Measurements from ENCODE around the gene RASSF1.
"Not testable (repeated sequence)": the region's sequence is repeated elsewhere in the genome, so short reads cannot be mapped to it uniquely, and the experiment has no call there.

Gene RASSF1

GRCh38 chr3:50323614-50324199 is 16.9 kb downstream of the RASSF1 start:
- DNase-seq (ENCODE audit: low read depth, low spot score), result no peak

DNA sequence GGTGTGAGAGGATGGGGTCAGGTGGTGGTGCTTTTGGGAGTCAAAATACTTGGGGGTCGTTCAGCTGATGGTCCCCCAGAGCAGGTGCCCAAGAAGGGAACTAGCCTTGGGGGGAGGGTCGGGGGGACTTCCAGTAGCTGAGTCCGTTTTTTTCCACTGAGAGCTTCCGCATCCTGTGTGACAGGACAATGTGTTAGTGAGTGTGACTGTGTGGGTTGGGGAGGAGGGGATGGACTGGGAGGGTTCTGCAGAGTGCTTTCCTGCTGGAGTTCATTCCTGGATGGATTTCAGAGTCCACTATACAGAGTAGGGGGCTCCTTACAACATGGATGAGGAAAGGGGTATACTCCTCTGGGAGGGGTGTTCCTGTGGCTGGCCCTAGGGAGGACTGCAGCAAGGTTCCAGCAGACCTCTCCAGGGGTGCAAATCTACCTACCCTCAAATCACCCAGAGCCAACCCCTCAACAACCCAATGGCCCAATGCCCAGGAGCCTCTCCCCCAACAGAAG is 17.5 kb downstream of the RASSF1 start:
- no peak for DNase-seq (ENCODE audit: low read depth, low spot score)

GRCh38 chr3:50322386-50323091 is 18.1 kb downstream of the RASSF1 start, which contains the start of gene HYAL2:
TSS of gene HYAL2 (minus strand) at chr3:50322745. CDS start at chr3:50320489, 2,256 bp downstream.
- DNase-seq (ENCODE audit: low read depth, low spot score), result no peak

GRCh38 chr3:50322115-50322385 is 18.6 kb downstream of the RASSF1 start:
- DNase-seq (ENCODE audit: low read depth, low spot score), result no peak

DNA sequence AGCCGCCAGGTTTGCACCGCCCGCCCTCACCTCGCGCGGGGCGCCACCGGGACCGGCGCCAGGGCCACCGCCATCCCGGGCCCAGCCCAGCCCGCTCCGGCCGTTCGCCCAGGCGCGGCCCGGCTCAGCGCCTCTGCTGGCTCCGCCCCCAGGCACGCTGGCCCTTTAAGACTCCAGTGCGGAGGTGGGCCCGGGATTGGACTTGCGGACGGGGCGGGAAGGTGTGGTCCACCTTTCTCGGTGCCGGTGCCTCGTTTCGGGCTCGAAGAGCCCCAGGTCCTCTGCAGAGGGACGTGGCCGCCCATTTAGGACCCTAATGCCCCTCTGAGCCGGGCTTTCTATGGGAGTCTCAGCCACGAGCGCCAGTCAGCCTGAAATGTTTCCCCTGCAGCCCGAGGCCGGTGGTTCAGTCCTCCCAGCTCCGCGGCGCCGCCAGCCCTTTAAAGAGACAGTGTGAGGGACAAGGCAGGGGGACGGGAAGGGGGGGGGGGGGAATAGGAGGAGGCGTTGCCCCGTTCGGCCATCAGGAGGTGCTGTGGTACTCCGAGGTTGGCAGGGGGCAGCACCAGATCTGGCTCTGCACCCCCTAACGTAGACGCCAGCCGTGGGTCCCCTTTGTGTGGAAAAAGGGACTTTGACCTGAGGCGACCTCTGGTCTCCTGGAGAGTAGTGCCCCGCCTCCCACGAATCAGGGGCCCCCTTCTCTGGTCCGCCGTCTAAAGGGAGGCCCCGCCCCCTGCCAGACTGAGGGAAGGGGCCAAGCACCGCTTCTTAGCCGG is 19.1 kb downstream of the RASSF1 start:
- peak; percentile 57 for DNase-seq (ENCODE audit: low read depth, low spot score)

- DNase-seq (ENCODE audit: low read depth, low spot score), result no peak
Observed at GRCh38 chr3:50320853-50321335, 19.7 kb downstream of the RASSF1 start.

DNA sequence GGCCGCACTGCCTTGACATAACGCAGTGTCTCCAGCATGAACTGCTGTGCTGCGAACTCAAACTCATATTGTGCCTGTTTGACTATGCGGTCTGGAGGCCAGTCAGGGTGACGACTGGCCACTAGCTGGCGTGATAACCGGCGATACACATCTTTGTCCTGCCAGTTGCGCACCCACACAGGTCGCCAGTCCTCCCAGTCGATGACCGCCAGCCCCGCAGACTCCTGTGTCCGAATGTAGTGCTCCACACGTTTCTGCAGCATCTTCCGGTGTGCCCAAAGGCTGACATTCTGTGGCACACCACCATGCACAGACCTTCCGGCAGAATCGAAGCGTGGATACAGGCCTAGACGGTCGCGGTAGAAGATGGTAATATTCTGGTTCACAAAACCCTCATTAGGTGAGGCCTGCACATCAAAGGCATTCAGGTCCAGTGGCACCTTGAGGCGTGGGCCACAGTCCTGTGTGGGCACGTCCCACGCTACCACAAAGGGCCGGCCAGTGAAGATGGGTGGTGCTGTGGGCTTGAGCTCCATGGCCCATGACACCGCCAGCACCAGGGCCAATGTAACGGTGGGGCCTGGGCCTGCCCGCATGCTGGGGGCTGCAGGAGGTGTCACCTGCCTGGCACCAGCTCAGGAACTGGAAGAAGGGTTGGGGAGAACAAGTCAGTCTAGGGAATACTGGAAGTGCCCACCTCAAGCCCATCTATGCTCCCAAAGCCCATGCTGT is 20.6 kb downstream of the RASSF1 start:
- DNase-seq (ENCODE audit: low read depth, low spot score), result no peak

DNA sequence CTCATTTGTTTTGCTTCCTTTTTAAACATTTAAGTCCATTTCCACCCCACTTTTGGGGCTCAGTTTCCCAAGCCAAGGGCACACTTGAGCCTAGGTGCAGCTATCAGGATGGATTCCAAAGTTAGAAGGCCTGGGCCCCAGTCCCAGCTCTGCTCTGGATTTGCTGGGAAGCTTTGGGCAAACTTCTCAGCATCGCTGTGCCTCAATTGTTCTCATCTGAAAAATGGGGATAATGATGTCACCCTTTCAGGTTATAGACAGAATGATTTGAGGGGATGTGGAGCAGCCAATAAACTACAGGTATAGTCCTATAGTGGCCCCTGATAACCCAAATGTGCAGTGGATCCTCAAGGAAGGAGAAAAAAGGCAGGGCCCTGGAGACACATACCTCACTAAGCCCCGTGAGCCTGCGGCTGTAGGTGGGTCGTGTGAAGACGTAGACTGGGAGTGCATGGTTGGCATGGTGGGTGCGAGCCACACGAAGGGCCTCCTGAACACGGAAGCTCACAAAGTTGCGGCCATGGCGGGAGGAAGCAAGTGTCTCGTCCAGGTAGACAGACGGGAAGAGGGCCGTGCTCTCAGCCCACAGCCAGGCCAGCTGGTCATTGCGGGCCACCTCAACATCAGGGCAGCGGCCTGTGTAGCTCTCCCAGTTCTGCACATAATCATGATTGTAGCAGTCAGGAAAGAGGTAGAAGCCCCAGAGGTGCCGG is 21.3 kb downstream of the RASSF1 start:
- no peak for DNase-seq (ENCODE audit: low read depth, low spot score)

- no peak for DNase-seq (ENCODE audit: low read depth, low spot score)
Observed at GRCh38 chr3:50318615-50319014, 22.0 kb downstream of the RASSF1 start.

- DNase-seq (ENCODE audit: low read depth, low spot score), result no peak
Observed at GRCh38 chr3:50318163-50318562, 22.5 kb downstream of the RASSF1 start.

GRCh38 chr3:50317300-50317699 is 23.3 kb downstream of the RASSF1 start:
- DNase-seq (ENCODE audit: low read depth, low spot score), result no peak

- peak; percentile 21 for DNase-seq (ENCODE audit: low read depth, low spot score)
Observed at GRCh38 chr3:50316657-50317242, 23.9 kb downstream of the RASSF1 start.

- no peak for DNase-seq (ENCODE audit: low read depth, low spot score)
Observed at GRCh38 chr3:50314816-50315215, 25.8 kb downstream of the RASSF1 start.

DNA sequence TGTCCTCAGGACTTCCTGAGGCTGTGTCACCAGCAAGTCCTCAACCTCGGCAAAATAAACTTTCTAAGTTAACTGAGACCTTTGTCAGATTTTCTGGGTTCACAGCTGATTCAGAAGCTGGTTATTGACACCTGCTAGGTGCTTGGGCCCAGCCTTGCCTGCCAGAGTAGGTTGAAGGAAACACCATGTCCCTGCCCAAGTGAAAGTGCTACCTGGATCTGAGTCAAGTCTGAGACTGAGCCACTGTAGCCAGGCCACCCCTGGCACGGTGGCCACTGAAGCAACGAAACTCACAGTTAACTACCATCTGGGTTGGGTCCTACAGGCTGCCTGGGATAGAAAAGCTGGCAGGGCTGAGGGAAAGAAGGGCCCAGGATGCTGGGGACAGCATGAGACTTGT is 26.3 kb downstream of the RASSF1 start:
- DNase-seq (ENCODE audit: low read depth, low spot score), result no peak

- DNase-seq (ENCODE audit: low read depth, low spot score), result not testable (repeated sequence)
Observed at GRCh38 chr3:50312041-50312440, 28.6 kb downstream of the RASSF1 start.

DNA sequence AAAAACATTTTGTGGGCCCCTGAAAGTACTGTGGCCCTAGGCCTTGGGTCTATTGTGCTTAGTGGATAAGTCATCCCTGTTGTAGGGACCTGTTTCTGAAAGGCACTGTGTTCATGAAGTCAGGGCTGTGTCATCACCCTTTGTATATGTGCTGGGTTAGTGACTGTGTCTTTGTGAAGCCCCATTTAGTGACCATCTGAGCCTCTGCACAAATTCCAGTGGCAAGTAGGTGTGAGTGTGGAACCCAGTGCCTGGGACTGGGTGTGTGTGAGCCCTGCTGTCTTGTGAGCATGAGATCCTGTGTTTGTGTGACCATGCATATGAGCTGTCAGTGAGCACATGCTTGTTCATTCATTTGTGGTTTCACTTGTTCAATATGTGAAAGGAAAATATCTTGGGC is 36.0 kb downstream of the RASSF1 start:
- DNase-seq (ENCODE audit: low read depth, low spot score), result no peak

DNA sequence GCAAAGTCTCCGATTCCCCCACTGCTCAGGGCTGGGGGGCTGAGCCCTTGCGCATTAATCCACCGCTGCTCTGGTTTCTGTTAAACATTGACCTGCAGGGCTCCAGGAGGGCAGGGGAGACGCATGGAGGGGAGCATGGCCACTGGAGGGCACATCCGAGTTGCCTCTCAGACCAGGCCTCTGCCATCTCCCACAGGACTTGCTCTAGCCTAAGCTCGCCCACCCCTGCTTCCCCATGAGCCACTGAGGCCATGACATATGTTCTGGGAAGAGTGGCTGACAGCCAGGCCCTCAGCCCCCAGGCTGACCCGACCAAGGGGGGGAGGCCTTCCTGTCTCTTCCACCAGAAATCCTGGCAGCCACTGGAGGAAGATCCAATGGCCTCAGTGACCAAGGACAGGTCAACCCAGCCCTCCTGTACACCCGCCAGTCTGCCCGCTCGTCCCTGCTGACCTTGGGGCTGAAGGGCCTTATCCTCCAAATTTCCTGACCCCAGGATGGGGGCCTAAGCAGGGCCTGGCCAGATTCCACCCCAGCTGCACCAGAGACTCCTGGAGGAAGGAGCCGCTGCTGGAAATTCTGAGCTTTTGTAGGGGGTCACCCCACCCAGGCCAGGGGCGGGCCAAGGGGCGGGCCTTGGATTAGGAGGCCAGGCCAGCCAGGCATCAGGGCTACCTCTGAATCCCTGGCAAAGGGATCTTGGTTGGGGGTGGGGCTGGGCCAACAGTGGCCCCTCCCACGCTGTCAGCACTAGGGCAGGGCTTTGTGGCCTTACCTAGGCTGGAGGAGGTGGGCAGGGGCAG is 37.4 kb downstream of the RASSF1 start, which contains the start of gene HYAL1:
HYAL1 (minus strand) TSS at position 562 of the 803 bp plus-strand sequence. CDS start 618 bp downstream, outside the sequence.
- DNase-seq (ENCODE audit: low read depth, low spot score), result no peak

DNA sequence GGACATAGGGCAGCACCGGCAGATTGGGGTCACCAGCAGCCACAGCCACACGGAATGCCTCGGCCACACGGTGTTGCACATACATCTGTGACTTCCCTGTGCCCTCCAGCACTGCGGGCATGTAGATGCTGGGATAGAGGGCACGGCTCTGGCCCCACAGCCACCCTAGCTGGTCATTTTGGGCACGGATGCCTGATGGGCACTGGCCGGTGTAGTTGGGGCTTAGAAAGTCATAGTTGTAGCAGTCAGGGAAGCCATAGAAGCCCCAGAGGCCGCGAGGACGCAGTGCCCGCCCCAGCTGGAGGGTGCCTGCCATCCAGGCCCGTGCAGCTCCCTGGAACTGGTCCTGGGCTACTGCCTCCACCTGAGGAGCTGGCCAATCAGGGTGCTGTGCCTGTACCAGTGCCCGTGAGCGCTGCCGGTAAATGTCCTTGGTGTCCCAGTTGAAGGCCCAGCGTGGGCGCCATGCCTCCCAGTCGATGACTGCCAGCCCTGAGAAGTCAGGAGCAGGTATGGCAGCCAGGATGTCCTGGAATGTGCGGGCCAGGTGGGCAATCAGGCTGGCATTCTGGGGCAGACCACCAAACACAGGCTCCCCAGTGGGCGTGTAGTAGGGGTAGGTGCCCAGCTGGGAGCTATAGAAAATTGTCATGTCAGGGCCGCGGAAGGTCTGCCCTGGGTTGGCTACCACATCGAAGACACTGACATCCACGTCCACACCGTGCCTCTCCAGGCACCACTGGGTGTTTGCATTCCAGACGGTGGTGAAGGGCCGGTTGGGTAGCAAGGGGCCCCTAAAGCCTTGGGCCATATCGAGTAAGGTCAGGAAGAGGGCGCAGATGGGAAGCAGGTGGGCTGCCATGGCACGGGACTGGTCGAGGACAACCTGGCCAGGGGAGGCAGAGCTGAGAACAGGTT is 38.3 kb downstream of the RASSF1 start:
- no peak for DNase-seq (ENCODE audit: low read depth, low spot score)
